ENCODE measurements around the gene HAGH. TPM values are rescaled to one million over a fixed set of nuclear protein-coding genes. Genes with fewer than 3 reads are reported as not detected.

HAGH gene
- total and polyA plus RNA-seq, 10 of the 15 experiments (the other 5 are each of a cell fraction or from before 2014, with no cell fraction given): 2.0 to 50.1 (median 22.4) TPM

- SMC1A ChIA-PET (ENCODE audit: uncharacterized antibody, unreplicated experiment): no interaction called here
- no peaks in the 10 kb centered on the region for H3K9me3 ChIP-seq (replicated peaks; ENCODE audit: control insufficient read depth, insufficient read depth, low read length)
- no peaks in the 10 kb centered on the region for H3K36me3 ChIP-seq (ENCODE audit: control insufficient read depth in 2 of 2, insufficient read depth in 2 of 2, low read length in 1 of 2)
- in situ Hi-C loops (cut with MboI): no loop called here
- POLR2A ChIA-PET: interaction anchor here (2.4 kb wide), 1 partner anchor 44 kb away, joined by 8 read pairs; the partner anchor contains the start of genes NUBP2 and SPSB3
- no peaks in the 10 kb centered on the region for H4K20me1 ChIP-seq (ENCODE audit: control insufficient read depth, insufficient read depth)
- H2AFZ ChIP-seq (ENCODE audit: control insufficient read depth, low read depth, low read length): peak overlapping the region; percentile 99
- peaks cover 4% of the 10 kb centered on the region; the same call in 1 of the 2 replicates for H3K4me1 ChIP-seq (ENCODE audit: control insufficient read depth, insufficient read depth, low read length)
- H3K4me3 ChIP-seq: peak overlapping the region; percentile 75
- H3K27ac ChIP-seq (ENCODE audit: control insufficient read depth, insufficient read depth): no peak overlapping the region
- 2% methylated on average over 77 of the region's 96 CpGs for WGBS (ENCODE audit: insufficient coverage, insufficient replicate concordance, low lambda C conversion rate, missing lambda C conversion rate)
- CTCF ChIA-PET: no interaction called here
- no peak for FAIRE-seq
- H3K9ac ChIP-seq (ENCODE audit: control insufficient read depth, insufficient read depth, low read length): peak overlapping the region; percentile 48; the same call in 1 of the 2 replicates
- DNase-seq (ENCODE audit: low read depth, low spot score): no peak
- RAD21 ChIA-PET (ENCODE audit: unreplicated experiment): no interaction called here
- H3K79me2 ChIP-seq (ENCODE audit: control insufficient read depth, insufficient read depth, low read length): peaks cover 17% of the 10 kb centered on the region
- H3K4me2 ChIP-seq (ENCODE audit: control insufficient read depth, insufficient read depth): peak overlapping the region; percentile 70
- no peaks in the 10 kb centered on the region for H3K27me3 ChIP-seq (replicated peaks in 1 of 2; ENCODE audit: control insufficient read depth in 2 of 2, insufficient read depth in 2 of 2, low read length in 1 of 2)
- peak; percentile 48 for ATAC-seq
- intact Hi-C loops (cut with micrococcal nuclease; ENCODE audit: unreplicated experiment): loop anchor here (2.0 kb wide), 1 partner anchor 43 kb away; the partner anchor contains the start of genes NUBP2 and SPSB3
- no TSS peak for BruUV-seq (replicated peaks)
- TF ChIP-seq DPF2 (IDR thresholded peaks at IDR 0.05) (peak; percentile 42), BACH1 (IDR thresholded peaks at IDR 0.05; ENCODE audit: borderline replicate concordance) (peak; percentile 46; the same call in 1 of the 2 replicates), ATF3 (IDR thresholded peaks at IDR 0.05; ENCODE audit: borderline replicate concordance, extremely low read depth, low read depth, low read length) (no peak), CHD1 (IDR thresholded peaks at IDR 0.05; ENCODE audit: low read depth, low read length) (no peak), GATAD2B (conservative IDR thresholded peaks at IDR 0.05; ENCODE audit: low read depth) (peak; percentile 77), SMARCA5 (IDR thresholded peaks at IDR 0.05) (0 out of 2 replicates have a peak, but pooled peaks have one; percentile 64), MLLT1 (IDR thresholded peaks at IDR 0.05) (no peak), NR2F1 (conservative IDR thresholded peaks at IDR 0.05) (0 out of 2 replicates have a peak, but pooled peaks have one; percentile 33), CBX5 (IDR thresholded peaks at IDR 0.05; ENCODE audit: low read depth) (no peak), LARP7 (IDR thresholded peaks at IDR 0.05) (peak; percentile 65), SREBF1 (IDR thresholded peaks at IDR 0.05; ENCODE audit: low read length) (no peak), NKRF (conservative IDR thresholded peaks at IDR 0.05) (peak; percentile 45; the same call in 1 of the 2 replicates), EGR1 (IDR thresholded peaks at IDR 0.05; ENCODE audit: borderline replicate concordance in 1 of 2, low read depth in 2 of 2, low read length in 2 of 2) (0 out of 3 replicates have a peak, but pooled peaks of 1 of the 2 experiments have one; percentile 37), NRF1 (conservative IDR thresholded peaks at IDR 0.05; ENCODE audit: low read depth, low read length) (peak; percentile 46), TCF12 (IDR thresholded peaks at IDR 0.05; ENCODE audit: low read depth, low read length) (no peak), CHD4 (IDR thresholded peaks at IDR 0.05) (no peak), HDAC6 (IDR thresholded peaks at IDR 0.05; ENCODE audit: unreplicated experiment) (peak; percentile 88), RAD51 (IDR thresholded peaks at IDR 0.05) (no peak), BHLHE40 (IDR thresholded peaks at IDR 0.05; ENCODE audit: borderline replicate concordance in 1 of 2, low read depth in 2 of 2, low read length in 1 of 2) (0 out of 4 replicates have a peak, but pooled peaks of 1 of the 2 experiments have one; percentile 9), KDM1A (IDR thresholded peaks at IDR 0.05; ENCODE audit: borderline replicate concordance) (no peak)
Measured at GRCh38 chr16:1825864-1826690, 548 bp downstream of the HAGH start.
